ENCODE results near the gene NINJ1.

GRCh38 chr9:93182572-93182971 is 48.5 kb upstream of the NINJ1 start:
- TF ChIP-seq CTCF (conservative IDR thresholded peaks at IDR 0.05 in 1 of 2, IDR thresholded peaks at IDR 0.05 in 1 of 2; ENCODE audit: low read depth in 1 of 2, low read length in 2 of 2), result no peak
- TF ChIP-seq EZH2 (IDR thresholded peaks at IDR 0.05; ENCODE audit: low read length, missing control alignments), result no peak
